ENCODE measurements around the gene PLA2G2E. TPM values are rescaled to one million over a fixed set of nuclear protein-coding genes. Genes with fewer than 3 reads are reported as not detected.
A peak's percentile ranks its signal among the peaks of the same experiment; 100 is the strongest.

The PLA2G2E gene
- total RNA-seq, 6 donors from 2014 or later: not detected

DNA sequence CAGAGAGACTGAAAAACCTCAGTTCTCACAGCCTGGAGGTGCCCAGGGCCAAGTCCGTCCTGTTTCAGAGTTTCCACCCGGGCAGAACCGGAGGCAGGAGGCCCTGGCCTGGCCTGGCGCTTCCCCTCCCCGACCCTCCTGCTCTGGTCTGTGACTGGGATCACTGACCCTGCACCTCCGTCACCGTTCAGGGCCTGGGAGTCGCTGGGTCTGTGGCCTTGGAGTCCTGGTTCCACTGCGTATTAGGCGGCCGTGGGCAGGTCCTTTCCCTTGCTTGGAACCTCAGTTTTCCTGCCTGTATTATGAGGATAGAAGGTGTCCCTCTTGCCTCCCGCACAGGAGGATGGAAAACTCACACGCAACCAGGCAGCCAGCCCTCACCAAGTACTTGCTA is 533 bp upstream of the PLA2G2E start:
- ATAC-seq (ENCODE audit: low FRiP score in 2 of 2): no peak
- Histone ChIP-seq H3K36me3 (no peaks in the 10 kb centered on the region), H3K4me3 (no peak overlapping the region), H3K27ac (no peak overlapping the region), H3K27me3 (no peaks in the 10 kb centered on the region), H3K9me3 (no peaks in the 10 kb centered on the region), H3K4me1 (no peaks in the 10 kb centered on the region)
- DNase-seq: peak in 1 of 2 donors; percentile 58
- 73 to 80% methylated on average over 9 to 13 of the region's 13 CpGs for WGBS, 2 donors
- TF ChIP-seq, protein P1, sequence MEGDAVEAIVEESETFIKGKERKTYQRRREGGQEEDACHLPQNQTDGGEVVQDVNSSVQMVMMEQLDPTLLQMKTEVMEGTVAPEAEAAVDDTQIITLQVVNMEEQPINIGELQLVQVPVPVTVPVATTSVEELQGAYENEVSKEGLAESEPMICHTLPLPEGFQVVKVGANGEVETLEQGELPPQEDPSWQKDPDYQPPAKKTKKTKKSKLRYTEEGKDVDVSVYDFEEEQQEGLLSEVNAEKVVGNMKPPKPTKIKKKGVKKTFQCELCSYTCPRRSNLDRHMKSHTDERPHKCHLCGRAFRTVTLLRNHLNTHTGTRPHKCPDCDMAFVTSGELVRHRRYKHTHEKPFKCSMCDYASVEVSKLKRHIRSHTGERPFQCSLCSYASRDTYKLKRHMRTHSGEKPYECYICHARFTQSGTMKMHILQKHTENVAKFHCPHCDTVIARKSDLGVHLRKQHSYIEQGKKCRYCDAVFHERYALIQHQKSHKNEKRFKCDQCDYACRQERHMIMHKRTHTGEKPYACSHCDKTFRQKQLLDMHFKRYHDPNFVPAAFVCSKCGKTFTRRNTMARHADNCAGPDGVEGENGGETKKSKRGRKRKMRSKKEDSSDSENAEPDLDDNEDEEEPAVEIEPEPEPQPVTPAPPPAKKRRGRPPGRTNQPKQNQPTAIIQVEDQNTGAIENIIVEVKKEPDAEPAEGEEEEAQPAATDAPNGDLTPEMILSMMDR (IDR thresholded peaks at IDR 0.05): no peak
- no peak for TF ChIP-seq POLR2A (IDR thresholded peaks at IDR 0.05)
- no peak for TF ChIP-seq EP300 (IDR thresholded peaks at IDR 0.05)
- no peak for TF ChIP-seq POLR2AphosphoS5 (IDR thresholded peaks at IDR 0.05)

DNA sequence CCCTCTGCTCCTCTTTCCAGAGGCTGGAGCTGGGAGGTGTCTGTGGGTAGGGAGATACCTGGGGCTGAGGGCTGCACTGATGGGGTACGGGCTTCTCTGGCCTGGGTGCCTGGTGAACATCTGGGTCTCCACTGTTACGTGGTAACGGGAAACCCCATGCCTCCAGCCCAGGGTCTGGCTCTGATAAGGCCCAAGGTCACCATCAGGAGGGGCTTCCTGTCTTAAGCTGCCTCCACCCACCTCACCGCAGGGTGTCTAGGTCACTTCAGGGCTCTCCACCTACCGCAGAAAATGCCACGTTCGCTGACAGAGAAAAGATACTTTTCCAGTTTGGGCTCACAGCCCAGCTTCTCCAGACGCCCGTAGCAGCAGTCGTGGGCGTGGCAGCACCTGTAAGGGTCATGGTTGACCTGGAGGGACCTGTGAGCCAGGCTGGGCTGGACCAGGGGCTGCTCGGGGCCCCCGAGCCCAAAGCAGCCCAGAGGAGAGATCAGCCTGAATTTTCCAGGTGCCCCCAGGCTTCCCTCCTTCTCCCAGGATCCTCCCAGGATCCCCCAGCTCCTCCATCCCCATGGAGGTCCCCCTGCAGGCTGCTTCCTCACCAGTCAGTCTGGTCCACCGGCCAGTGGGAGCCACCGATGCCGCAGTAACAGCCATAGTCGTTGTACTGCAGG is 1.3 kb downstream of the PLA2G2E start:
- 58 to 72% methylated on average over 5 to 17 of the region's 17 CpGs for WGBS, 2 donors
- no peaks in the 10 kb centered on the region for H3K9me3 ChIP-seq
- H3K4me1 ChIP-seq: peaks cover 0 to 5% (median 0%) of the 10 kb centered on the region in 4 donors
- H3K36me3 ChIP-seq: no peaks in the 10 kb centered on the region
- DNase-seq (peak in 1 of 2 donors; percentile 54), ATAC-seq (ENCODE audit: low FRiP score in 2 of 2) (no peak)
- H3K27me3 ChIP-seq: no peaks in the 10 kb centered on the region
- TF ChIP-seq POLR2AphosphoS5 (IDR thresholded peaks at IDR 0.05): no peak
- TF ChIP-seq, protein P1 (IDR thresholded peaks at IDR 0.05): no peak
- TF ChIP-seq EP300 (IDR thresholded peaks at IDR 0.05): no peak
- TF ChIP-seq POLR2A (IDR thresholded peaks at IDR 0.05): no peak
- no peak overlapping the region for H3K4me3 ChIP-seq
- H3K27ac ChIP-seq: no peak overlapping the region

DNA sequence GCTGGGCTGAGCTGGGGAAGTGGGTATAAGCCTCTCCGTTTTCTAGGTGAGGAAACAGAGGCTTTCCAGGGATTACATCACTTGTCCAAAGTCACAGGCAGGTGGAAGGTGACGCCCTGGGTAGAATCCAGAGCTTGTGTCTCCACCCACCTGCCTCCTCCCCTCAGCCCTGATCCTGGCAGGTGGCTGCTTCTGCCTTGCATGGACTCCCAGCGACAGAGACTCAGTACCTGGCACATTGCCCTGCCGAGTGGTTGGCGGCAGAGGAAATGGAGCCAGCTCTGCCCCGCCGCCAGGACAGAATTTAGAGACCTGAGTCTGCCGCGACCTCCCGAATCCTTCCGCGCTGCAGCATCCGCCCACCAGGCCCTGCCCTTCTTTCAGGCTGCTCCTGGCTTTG is 2.1 kb downstream of the PLA2G2E start:
- no peaks in the 10 kb centered on the region for H3K27me3 ChIP-seq
- H3K4me3 ChIP-seq: no peak overlapping the region
- no peaks in the 10 kb centered on the region for H3K36me3 ChIP-seq
- H3K4me1 ChIP-seq: peaks cover 0 to 5% (median 0%) of the 10 kb centered on the region in 4 donors
- no peaks in the 10 kb centered on the region for H3K9me3 ChIP-seq
- 73 to 80% methylated on average over 4 to 7 of the region's 13 CpGs for WGBS, 2 donors
- no peak overlapping the region for H3K27ac ChIP-seq
- TF ChIP-seq EP300 (IDR thresholded peaks at IDR 0.05) (no peak), POLR2A (IDR thresholded peaks at IDR 0.05) (no peak)
- TF ChIP-seq, protein P1 (IDR thresholded peaks at IDR 0.05): no peak
- DNase-seq (peak in 1 of 2 donors; percentile 47), ATAC-seq (ENCODE audit: low FRiP score in 2 of 2) (no peak)

DNA sequence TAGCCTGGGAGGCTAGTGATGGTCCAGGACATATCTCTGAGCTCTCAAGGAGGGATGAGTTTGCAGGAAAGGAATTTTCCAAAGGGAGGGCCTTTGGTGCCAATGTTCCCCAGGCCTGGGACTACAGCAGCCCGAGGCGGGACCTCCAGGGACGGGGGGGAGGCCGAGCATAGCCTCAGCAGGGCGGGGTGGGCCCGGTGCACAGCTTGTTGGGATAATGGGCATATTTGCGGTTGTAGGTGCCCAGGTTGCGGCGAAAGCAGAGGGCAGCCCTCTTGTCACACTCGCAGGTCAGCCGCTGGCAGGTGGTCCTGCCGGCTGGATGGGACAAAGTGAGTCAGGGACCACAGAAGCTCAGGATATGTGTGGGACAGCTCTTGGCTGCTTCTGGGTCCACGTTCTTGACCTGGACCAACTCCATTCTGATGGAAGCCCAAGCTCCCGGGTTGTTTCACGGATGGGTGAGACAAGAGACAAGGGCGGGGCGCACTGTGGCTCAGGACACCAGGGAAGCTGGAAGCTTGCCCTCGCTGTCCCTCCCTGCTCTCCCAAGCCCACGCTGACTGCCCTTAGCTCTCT is 3.2 kb downstream of the PLA2G2E start:
- Histone ChIP-seq H3K27me3 (no peaks in the 10 kb centered on the region), H3K9me3 (no peaks in the 10 kb centered on the region), H3K27ac (no peak overlapping the region), H3K4me3 (no peak overlapping the region), H3K4me1 (peaks cover 0 to 5% (median 0%) of the 10 kb centered on the region in 4 donors), H3K36me3 (peaks cover 0 to 3% (median 0%) of the 10 kb centered on the region in 4 donors)
- ATAC-seq (ENCODE audit: low FRiP score in 2 of 2) (no peak), DNase-seq (peak in 1 of 2 donors; percentile 61)
- 93 to 97% methylated on average over 9 to 19 of the region's 19 CpGs for WGBS, 2 donors
- TF ChIP-seq, protein P1 (IDR thresholded peaks at IDR 0.05): no peak
- no peak for TF ChIP-seq POLR2AphosphoS5 (IDR thresholded peaks at IDR 0.05)
- TF ChIP-seq POLR2A (IDR thresholded peaks at IDR 0.05): no peak
- TF ChIP-seq EP300 (IDR thresholded peaks at IDR 0.05): no peak

Measured in upper lobe of left lung (tissue), 6 donors.